ENCODE measurements around the gene OR56A5. TPM values are rescaled to one million over a fixed set of nuclear protein-coding genes. Genes with fewer than 3 reads are reported as not detected.
"Not testable (repeated sequence)": the region's sequence is repeated elsewhere in the genome, so short reads cannot be mapped to it uniquely, and the experiment has no call there.

Gene OR56A5
- total RNA-seq, 2 donors from 2014 or later, result not detected

DNA sequence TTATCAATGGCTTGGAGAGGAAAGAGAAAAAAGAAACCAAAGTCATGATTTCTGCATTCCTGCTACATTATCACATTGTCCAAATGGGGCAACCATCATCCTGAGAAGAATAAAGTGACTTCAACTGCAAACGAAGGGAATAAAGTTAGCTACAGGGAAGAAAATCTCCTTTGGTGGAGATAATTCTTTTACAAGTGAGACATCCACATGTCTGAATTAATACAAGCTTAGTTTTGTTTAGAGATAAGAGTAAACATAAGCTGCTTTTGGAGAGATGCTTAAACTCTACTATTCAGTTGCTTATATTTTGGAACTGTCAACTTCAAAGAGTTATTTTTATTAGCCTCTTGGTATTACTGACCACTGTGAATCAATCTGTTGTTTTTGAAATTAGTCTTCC, 18.6 kb upstream of the OR56A5 start, which contains the start of gene OR52L1:
OR52L1 (minus strand) TSS at position 101 of the 400 bp plus-strand sequence; CDS start at position 46, 55 bp downstream.
- no peak for ATAC-seq (ENCODE audit: insufficient number of reproducible peaks, low FRiP score, low read depth)
- H3K4me1 ChIP-seq (ENCODE audit: control insufficient read depth in 1 of 2, low read depth in 2 of 2), result no peaks in the 10 kb centered on the region
- H3K4me3 ChIP-seq, result no peak within 1 kb of the TSS
- no peak within 1 kb of the TSS for H3K27ac ChIP-seq
- H3K9me3 ChIP-seq, result no peaks in the 10 kb centered on the region
- no peaks in the 10 kb centered on the region for H3K36me3 ChIP-seq
- no peak for DNase-seq (ENCODE audit: low spot score)
- H3K27me3 ChIP-seq (replicated peaks; ENCODE audit: insufficient read depth), result no peaks in the 10 kb centered on the region
- TF ChIP-seq, protein P1, sequence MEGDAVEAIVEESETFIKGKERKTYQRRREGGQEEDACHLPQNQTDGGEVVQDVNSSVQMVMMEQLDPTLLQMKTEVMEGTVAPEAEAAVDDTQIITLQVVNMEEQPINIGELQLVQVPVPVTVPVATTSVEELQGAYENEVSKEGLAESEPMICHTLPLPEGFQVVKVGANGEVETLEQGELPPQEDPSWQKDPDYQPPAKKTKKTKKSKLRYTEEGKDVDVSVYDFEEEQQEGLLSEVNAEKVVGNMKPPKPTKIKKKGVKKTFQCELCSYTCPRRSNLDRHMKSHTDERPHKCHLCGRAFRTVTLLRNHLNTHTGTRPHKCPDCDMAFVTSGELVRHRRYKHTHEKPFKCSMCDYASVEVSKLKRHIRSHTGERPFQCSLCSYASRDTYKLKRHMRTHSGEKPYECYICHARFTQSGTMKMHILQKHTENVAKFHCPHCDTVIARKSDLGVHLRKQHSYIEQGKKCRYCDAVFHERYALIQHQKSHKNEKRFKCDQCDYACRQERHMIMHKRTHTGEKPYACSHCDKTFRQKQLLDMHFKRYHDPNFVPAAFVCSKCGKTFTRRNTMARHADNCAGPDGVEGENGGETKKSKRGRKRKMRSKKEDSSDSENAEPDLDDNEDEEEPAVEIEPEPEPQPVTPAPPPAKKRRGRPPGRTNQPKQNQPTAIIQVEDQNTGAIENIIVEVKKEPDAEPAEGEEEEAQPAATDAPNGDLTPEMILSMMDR (IDR thresholded peaks at IDR 0.05), result no peak

DNA sequence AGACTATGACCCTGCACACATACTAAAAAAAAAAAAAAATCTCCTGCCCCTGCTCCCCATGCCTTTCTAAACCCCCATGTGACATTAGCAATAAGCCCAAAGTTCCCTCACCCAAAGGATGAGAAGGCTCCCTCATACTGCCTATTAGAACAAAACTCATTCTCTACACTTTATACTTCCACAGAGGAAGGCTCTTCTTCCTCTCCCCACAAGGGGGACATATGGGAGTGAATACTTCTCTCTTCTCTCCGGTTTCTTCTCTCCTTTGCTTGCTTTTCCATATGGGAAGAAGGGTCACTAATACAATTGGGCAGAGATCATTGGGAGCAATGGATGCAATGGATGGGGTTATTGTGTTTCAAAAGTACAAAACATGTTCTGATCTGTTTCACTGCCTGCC, 15.1 kb upstream of the OR56A5 start:
- TF ChIP-seq, protein P1 (IDR thresholded peaks at IDR 0.05), result no peak
- no peak for ATAC-seq (ENCODE audit: insufficient number of reproducible peaks, low FRiP score, low read depth)
- Histone ChIP-seq H3K27me3 (replicated peaks; ENCODE audit: insufficient read depth) (no peaks in the 10 kb centered on the region), H3K36me3 (no peaks in the 10 kb centered on the region), H3K27ac (no peak overlapping the region), H3K4me3 (no peak overlapping the region), H3K4me1 (ENCODE audit: control insufficient read depth in 1 of 2, low read depth in 2 of 2) (no peaks in the 10 kb centered on the region), H3K9me3 (no peaks in the 10 kb centered on the region)
- DNase-seq (ENCODE audit: low spot score), result no peak

DNA sequence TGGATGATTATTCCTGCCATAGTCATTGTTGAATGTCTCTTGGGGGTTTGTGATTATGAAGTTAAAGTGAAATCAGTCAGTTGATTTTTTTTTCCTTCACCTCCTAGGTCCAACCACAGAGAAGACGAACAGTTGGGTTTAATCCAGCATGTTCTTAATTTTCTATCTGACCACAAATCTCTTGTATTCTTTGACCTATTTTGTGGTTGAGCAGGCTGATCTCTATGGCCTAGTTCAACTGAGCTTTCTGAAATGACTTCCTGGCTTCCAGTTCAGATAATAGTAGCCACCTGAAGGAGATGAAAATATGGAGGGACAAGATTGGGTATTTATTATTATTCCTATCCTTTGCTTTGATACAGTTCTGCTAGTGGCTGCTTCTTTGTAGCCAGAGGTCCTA, 5.2 kb upstream of the OR56A5 start:
- no peak for DNase-seq (ENCODE audit: low spot score)
- Histone ChIP-seq H3K4me1 (ENCODE audit: control insufficient read depth in 1 of 2, low read depth in 2 of 2) (no peaks in the 10 kb centered on the region), H3K9me3 (no peaks in the 10 kb centered on the region), H3K27me3 (replicated peaks; ENCODE audit: insufficient read depth) (no peaks in the 10 kb centered on the region), H3K36me3 (no peaks in the 10 kb centered on the region), H3K4me3 (no peak overlapping the region), H3K27ac (no peak overlapping the region)
- TF ChIP-seq, protein P1 (IDR thresholded peaks at IDR 0.05), result no peak
- ATAC-seq (ENCODE audit: insufficient number of reproducible peaks, low FRiP score, low read depth), result no peak

DNA sequence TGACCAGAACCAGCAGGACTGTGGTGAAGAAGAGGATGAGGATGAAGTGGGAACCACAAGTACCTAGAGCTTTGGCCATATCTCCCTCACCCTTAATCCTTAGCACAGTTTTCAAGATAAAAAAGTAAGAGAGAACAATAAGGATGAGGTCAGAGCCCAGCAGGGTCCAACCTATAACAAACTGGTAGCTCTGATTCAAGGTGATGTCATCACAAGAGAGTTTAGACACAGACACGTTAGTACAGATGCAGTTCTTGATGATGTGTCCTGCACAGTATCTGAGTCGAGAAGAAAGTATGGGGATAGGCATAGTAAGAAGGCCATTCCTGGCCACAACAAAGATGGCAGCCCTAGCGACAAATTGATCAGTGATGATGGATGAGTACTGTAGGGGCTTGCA, 586 bp downstream of the OR56A5 start:
- TF ChIP-seq, protein P1 (IDR thresholded peaks at IDR 0.05), result no peak
- DNase-seq (ENCODE audit: low spot score) (no peak), ATAC-seq (ENCODE audit: insufficient number of reproducible peaks, low FRiP score, low read depth) (no peak)

DNA sequence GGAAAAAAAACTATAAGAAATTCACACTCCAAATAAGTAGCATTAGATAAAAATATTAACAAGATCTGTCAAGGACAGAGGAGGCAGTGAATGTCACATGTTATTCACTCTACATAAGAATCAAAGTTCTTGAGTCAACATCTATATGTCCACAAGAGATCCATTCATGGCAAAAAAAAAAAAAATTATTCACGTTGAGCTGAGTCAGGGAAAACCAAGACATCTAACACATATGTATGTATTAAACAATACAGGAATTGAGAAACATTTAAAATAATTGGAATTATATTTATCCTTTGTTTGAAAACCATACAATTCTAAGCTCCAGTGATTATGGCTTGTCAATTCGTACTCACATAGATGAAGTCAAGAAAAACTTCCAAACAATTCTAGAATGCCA, 1.3 kb downstream of the OR56A5 start:
- Histone ChIP-seq H3K9me3 (peaks cover 8% of the 10 kb centered on the region), H3K36me3 (no peaks in the 10 kb centered on the region), H3K4me3 (no peak overlapping the region), H3K27me3 (replicated peaks; ENCODE audit: insufficient read depth) (no peaks in the 10 kb centered on the region), H3K4me1 (ENCODE audit: control insufficient read depth in 1 of 2, low read depth in 2 of 2) (no peaks in the 10 kb centered on the region), H3K27ac (no peak overlapping the region)
- ATAC-seq (ENCODE audit: insufficient number of reproducible peaks, low FRiP score, low read depth) (no peak), DNase-seq (ENCODE audit: low spot score) (no peak)
- TF ChIP-seq, protein P1 (IDR thresholded peaks at IDR 0.05), result no peak

More for the DNA sequence above, 586 bp downstream of the OR56A5 start:
- Histone ChIP-seq H3K4me1 (ENCODE audit: control insufficient read depth in 1 of 2, low read depth in 2 of 2) (no peaks in the 10 kb centered on the region), H3K27ac (no peak overlapping the region), H3K4me3 (no peak overlapping the region), H3K27me3 (replicated peaks; ENCODE audit: insufficient read depth) (no peaks in the 10 kb centered on the region), H3K36me3 (no peaks in the 10 kb centered on the region), H3K9me3 (peaks cover 8% of the 10 kb centered on the region)

DNA sequence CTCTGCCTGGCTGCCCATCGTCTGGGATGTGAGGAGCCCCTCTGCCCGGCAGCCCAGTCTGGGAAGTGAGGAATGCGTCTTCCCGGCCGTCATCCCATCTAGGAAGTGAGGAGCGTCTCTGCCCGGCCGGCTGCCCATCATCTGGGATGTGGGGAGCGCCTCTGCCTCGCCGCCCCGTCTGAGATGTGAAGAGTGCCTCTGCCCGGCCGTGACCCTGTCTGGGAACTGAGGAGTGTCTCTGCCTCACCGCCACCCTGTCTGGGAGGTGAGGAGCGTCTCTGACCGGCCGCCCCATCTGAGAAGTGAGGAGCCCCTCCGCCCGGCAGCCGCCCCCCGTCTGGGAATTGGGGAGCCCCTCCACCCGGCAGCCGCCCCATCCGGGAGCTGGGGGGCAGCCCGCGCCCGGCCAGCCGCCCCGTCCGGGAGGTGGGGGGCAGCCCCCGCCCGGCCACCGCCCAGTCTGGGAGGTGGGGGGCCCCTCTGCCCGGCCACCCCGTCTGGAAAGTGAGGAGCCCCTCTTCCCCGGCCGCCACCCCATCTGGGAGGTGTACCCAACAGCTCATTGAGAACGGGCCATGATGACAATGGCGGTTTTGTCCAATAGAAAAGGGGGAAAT, 7.5 kb downstream of the OR56A5 start:
- ATAC-seq (ENCODE audit: insufficient number of reproducible peaks, low FRiP score, low read depth); H3K9me3 ChIP-seq; H3K27ac ChIP-seq; DNase-seq (ENCODE audit: low spot score); H3K27me3 ChIP-seq (replicated peaks; ENCODE audit: insufficient read depth); H3K4me3 ChIP-seq; H3K4me1 ChIP-seq (ENCODE audit: control insufficient read depth in 1 of 2, low read depth in 2 of 2); H3K36me3 ChIP-seq: not testable (repeated sequence)

Data from thoracic aorta (tissue), 2 donors.